Hepatic stellate cell (primary cell): ENCODE data around the gene KCMF1.
A peak's percentile ranks its signal among the peaks of the same experiment; 100 is the strongest.

ENCODE experiments used
- DNase-seq: peaks from one replicate; pipeline ENCODE4 v3.0.0; 2011; ENCODE audit warnings: low spot score

Gene KCMF1

GRCh38 chr2:85022232-85022631, 51.3 kb downstream of the KCMF1 start:
- no peak for DNase-seq

GRCh38 chr2:85024372-85025047, 53.5 kb downstream of the KCMF1 start:
- no peak for DNase-seq

GRCh38 chr2:85032621-85033020, 61.7 kb downstream of the KCMF1 start:
- DNase-seq: no peak

- DNase-seq: no peak
These were observed 62.4 kb downstream of the KCMF1 start for GRCh38 chr2:85033388-85033787.

- DNase-seq: no peak
These were observed 63.2 kb downstream of the KCMF1 start for GRCh38 chr2:85034158-85034557.

- no peak for DNase-seq
These were observed 66.7 kb downstream of the KCMF1 start for GRCh38 chr2:85037622-85038021.

- DNase-seq: no peak
These were observed 71.4 kb downstream of the KCMF1 start for GRCh38 chr2:85042330-85042729.

- no peak for DNase-seq
These were observed 77.6 kb downstream of the KCMF1 start for GRCh38 chr2:85048534-85048933.

- no peak for DNase-seq
These were observed 78.3 kb downstream of the KCMF1 start for GRCh38 chr2:85049236-85049635.

- no peak for DNase-seq
These were observed 82.8 kb downstream of the KCMF1 start for GRCh38 chr2:85053802-85054201.

- DNase-seq: no peak
These were observed 86.4 kb downstream of the KCMF1 start for GRCh38 chr2:85057226-85057962.

- no peak for DNase-seq
These were observed 90.9 kb downstream of the KCMF1 start for GRCh38 chr2:85061896-85062295.

- no peak for DNase-seq
These were observed 91.6 kb downstream of the KCMF1 start for GRCh38 chr2:85062565-85062964.

- no peak for DNase-seq
These were observed 93.1 kb downstream of the KCMF1 start for GRCh38 chr2:85063981-85064599.

- no peak for DNase-seq
These were observed 94.1 kb downstream of the KCMF1 start for GRCh38 chr2:85064927-85065577.

GRCh38 chr2:85066006-85066740, 95.2 kb downstream of the KCMF1 start:
- DNase-seq: no peak

- DNase-seq: peak; percentile 68
These were observed 96.0 kb downstream of the KCMF1 start for GRCh38 chr2:85066874-85067351.

- DNase-seq: no peak
These were observed 100.1 kb downstream of the KCMF1 start for GRCh38 chr2:85071096-85071495.

GRCh38 chr2:85073033-85073432, 102.1 kb downstream of the KCMF1 start:
- no peak for DNase-seq

- no peak for DNase-seq
These were observed 105.8 kb downstream of the KCMF1 start for GRCh38 chr2:85076618-85077274.

GRCh38 chr2:85077859-85078419, 107.0 kb downstream of the KCMF1 start:
- no peak for DNase-seq
